HCT116 (cell line): ENCODE results near the gene PI16. TPM values are rescaled to one million over a fixed set of nuclear protein-coding genes. Genes with fewer than 3 reads are reported as not detected.

Experiments
- ATAC-seq: fragments of 200-7000 bp; cut with Tn5 transposase; 2 replicates; pipeline ENCODE4 v1.9.1; 2020; ENCODE audit warnings: mild to moderate bottlenecking, moderate library complexity
- BruUV-seq: library from RNA; stranded (reverse); fragments of 400-500 nt; replicated peaks from 2 replicates; lab custom pipeline; 2021; lab: Mats Ljungman, UMichigan
- CTCF ChIA-PET: fragments of 300-600 bp; sonication (Branson Sonifier 250); formaldehyde crosslinking; loops from one replicate; lab custom pipeline; 2021; ENCODE audit warnings: antibody characterized with exemption; lab: Charles Lee
- POLR2A ChIA-PET: fragments of 300-600, 350-600 bp; sonication (Branson Sonifier 250); formaldehyde crosslinking; loops from one replicate; lab custom pipeline; 2021; ENCODE audit warnings: antibody characterized with exemption; lab: Charles Lee
- RAD21 ChIA-PET, 2 experiments: fragments of 300-600 bp; sonication (Branson Sonifier 250); formaldehyde crosslinking; loops; one replicate each; lab custom pipeline; 2023; ENCODE audit warnings: low total read pairs in 2 of 2; ENCODE audit not compliant: uncharacterized antibody in 2 of 2, unreplicated experiment in 2 of 2, low non-redundant PET in 1 of 2; lab: Charles Lee
- DNase-seq: peaks from one replicate; pipeline ENCODE4 v3.0.0-alpha.2; 2010; ENCODE audit warnings: low read depth, low spot score
- H2AFZ ChIP-seq: fragments of 200-600 bp; shearing (Covaris generic), sonication (generic); 2 replicates; pipeline ENCODE4 v1.6.1; 2017; ENCODE audit warnings: low read depth, mixed run types, mixed read lengths, antibody characterized with exemption, low read length; ENCODE audit not compliant: poor library complexity, severe bottlenecking
- H3K27ac ChIP-seq: 2 replicates; pipeline ENCODE4 v1.5.1; 2012; ENCODE audit warnings: low read depth, low read length
- H3K27me3 ChIP-seq: fragments of 200-600 bp; sonication (generic); 2 replicates; pipeline ENCODE4 v1.6.1; 2016; ENCODE audit warnings: mixed run types, low read length, mixed read lengths; ENCODE audit not compliant: insufficient read depth
- H3K36me3 ChIP-seq, 2 experiments: fragments of 200-500 bp in 1 of 2; fragments of 200-600 bp in 1 of 2; sonication (Bioruptor generic) in 1 of 2; sonication (generic) in 1 of 2; 2 replicates each; pipeline versions ENCODE4 v1.5.1 to v1.6.1; 2014 to 2016; ENCODE audit warnings: low read length in 2 of 2, inconsistent platforms in 1 of 2, mixed read lengths in 1 of 2, mixed run types in 1 of 2; ENCODE audit not compliant: insufficient read depth in 2 of 2, control insufficient read depth in 1 of 2
- H3K4me1 ChIP-seq, 2 experiments: fragments of 200-600 bp in 1 of 2; sonication (generic) in 1 of 2; 2 replicates each; pipeline versions ENCODE4 v1.5.1 to v1.6.1; 2012 to 2017; ENCODE audit warnings: low read length in 2 of 2, inconsistent platforms in 1 of 2, mild to moderate bottlenecking in 1 of 2, mixed read lengths in 1 of 2, mixed run types in 1 of 2, moderate library complexity in 1 of 2; ENCODE audit not compliant: insufficient read depth in 2 of 2, control insufficient read depth in 1 of 2
- H3K4me2 ChIP-seq: fragments of 200-600 bp; sonication (generic); 2 replicates; pipeline ENCODE4 v1.6.1; 2017; ENCODE audit warnings: mixed run types, low read length, mixed read lengths
- H3K4me3 ChIP-seq, 2 experiments: fragments of 200-600 bp in 1 of 2; sonication (generic) in 1 of 2; replicated peaks in 1 of 2; 2 replicates each; pipeline ENCODE4 v1.5.1; 2011 to 2016; ENCODE audit warnings: low read length in 2 of 2, control low read depth in 1 of 2, low read depth in 1 of 2, mild to moderate bottlenecking in 1 of 2, mixed read lengths in 1 of 2, mixed run types in 1 of 2
- H3K79me2 ChIP-seq: fragments of 200-600 bp; sonication (generic); 2 replicates; pipeline ENCODE4 v1.6.1; 2017; ENCODE audit warnings: mild to moderate bottlenecking, mixed run types, low read length, moderate library complexity, mixed read lengths; ENCODE audit not compliant: insufficient read depth
- H3K9ac ChIP-seq: fragments of 200-600 bp; sonication (generic); 2 replicates; pipeline ENCODE4 v1.6.1; 2016; ENCODE audit warnings: low read length, mixed read lengths
- H3K9me2 ChIP-seq: fragments of 200-600 bp; sonication (generic), shearing (Covaris generic); 2 replicates; pipeline ENCODE4 v1.6.1; 2017; ENCODE audit warnings: mixed run types, mild to moderate bottlenecking, moderate library complexity; ENCODE audit not compliant: insufficient read depth
- H3K9me3 ChIP-seq, 2 experiments: fragments of 200-500 bp in 1 of 2; fragments of 200-600 bp in 1 of 2; sonication (Bioruptor generic) in 1 of 2; sonication (generic) in 1 of 2; 2 replicates each; pipeline ENCODE4 v1.6.1; 2014 to 2017; ENCODE audit warnings: low read length in 2 of 2, mixed read lengths in 2 of 2, inconsistent platforms in 1 of 2, low read depth in 1 of 2, mild to moderate bottlenecking in 1 of 2, mixed run types in 1 of 2, moderate library complexity in 1 of 2; ENCODE audit not compliant: control insufficient read depth in 1 of 2, insufficient read depth in 1 of 2
- H4K20me1 ChIP-seq: fragments of 200-600 bp; sonication (generic), shearing (Covaris generic); 2 replicates; pipeline ENCODE4 v1.6.1; 2017; ENCODE audit warnings: mixed run types, mild to moderate bottlenecking, moderate library complexity; ENCODE audit not compliant: insufficient read depth
- CBX3 ChIP-seq: IDR thresholded peaks from 2 replicates; pipeline ENCODE4 v1.6.1; 2012; ENCODE audit warnings: low read depth
- EGR1 ChIP-seq: IDR thresholded peaks from 2 replicates; pipeline ENCODE4 v1.6.1; 2012; ENCODE audit warnings: low read depth
- EZH2 ChIP-seq: fragments of 200-600 bp; sonication (generic); IDR thresholded peaks from 2 replicates; pipeline ENCODE4 v1.6.1; 2017; ENCODE audit warnings: antibody characterized with exemption, mixed run types
- POLR2A ChIP-seq: IDR thresholded peaks from 2 replicates; pipeline ENCODE4 v1.7.0; 2011; ENCODE audit warnings: borderline replicate concordance; ENCODE audit not compliant: insufficient read depth, insufficient read length; ENCODE audit errors: extremely low read depth
- SIN3A ChIP-seq: IDR thresholded peaks from 2 replicates; pipeline ENCODE4 v1.6.1; 2012; ENCODE audit warnings: low read depth
- TCF7L2 ChIP-seq: IDR thresholded peaks from 2 replicates; pipeline ENCODE4 v1.7.0; 2011; ENCODE audit warnings: borderline replicate concordance, inconsistent platforms; ENCODE audit not compliant: insufficient read depth, insufficient read length; ENCODE audit errors: extremely low read depth
- YY1 ChIP-seq: IDR thresholded peaks from 2 replicates; pipeline ENCODE4 v1.6.1; 2011; ENCODE audit warnings: low read length, low read depth, moderate library complexity, mild to moderate bottlenecking; ENCODE audit not compliant: insufficient replicate concordance; ENCODE audit errors: extremely low read depth
- ZBTB33 ChIP-seq: IDR thresholded peaks from 2 replicates; pipeline ENCODE4 v1.6.1; 2011; ENCODE audit warnings: mild to moderate bottlenecking, low read length, moderate library complexity; ENCODE audit not compliant: insufficient replicate concordance; ENCODE audit errors: extremely low read depth
- ZNF274 ChIP-seq: fragments of 200-500 bp; sonication (Bioruptor generic); IDR thresholded peaks from 2 replicates; pipeline ENCODE4 v1.6.1; 2014; ENCODE audit warnings: mild to moderate bottlenecking, low read depth, low read length, inconsistent platforms
- intact Hi-C: fragments of 100-400 bp; cut with micrococcal nuclease; formaldehyde crosslinking; loops from 2 replicates; pipeline ENCODE4 v1.10.0; 2022
- total RNA-seq: library from RNA; stranded (reverse); gene quantifications from one replicate; pipeline ENCODE4 v1.2.1, GENCODE V29; 2021; ENCODE audit not compliant: unreplicated experiment

Gene PI16
- total RNA-seq, 1 experiment from 2014 or later = 0.59 TPM

GRCh38 chr6:36962874-36963273 is 8.3 kb downstream of the PI16 start:
- Histone ChIP-seq H3K79me2 (no peaks in the 10 kb centered on the region), H3K27me3 (no peaks in the 10 kb centered on the region), H3K4me3 (no peak overlapping the region), H3K27ac (no peak overlapping the region), H3K36me3 (peaks cover 0 to 4% of the 10 kb centered on the region in 2 experiments; a peak in 1 of 4 replicates), H2AFZ (no peak overlapping the region), H3K9ac (no peak overlapping the region), H4K20me1 (no peaks in the 10 kb centered on the region), H3K4me2 (no peak overlapping the region), H3K4me1 (peaks cover 15 to 44% of the 10 kb centered on the region in 2 experiments), H3K9me2 (no peaks in the 10 kb centered on the region), H3K9me3 (no peaks in the 10 kb centered on the region)
- ATAC-seq (0 out of 2 replicates have a peak, but pooled peaks have one; percentile 18), DNase-seq (no peak)
- BruUV-seq = no TSS peak
- POLR2A ChIA-PET = no interaction called here
- TF ChIP-seq ZNF274 = no peak
- no peak for TF ChIP-seq EZH2
- no peak for TF ChIP-seq ZBTB33
- no peak for TF ChIP-seq YY1
- TF ChIP-seq TCF7L2 = no peak
- no peak for TF ChIP-seq SIN3A
- TF ChIP-seq EGR1 = no peak
- no peak for TF ChIP-seq POLR2A
- TF ChIP-seq CBX3 = no peak
- CTCF ChIA-PET = interaction anchor here (1.3 kb wide), 1 partner anchor 197 kb away, joined by 3 read pairs; no protein-coding TSS in a partner anchor
- RAD21 ChIA-PET = no interaction called here
- intact Hi-C loops = no loop called here
